ENCODE data around the gene CLBA1. TPM values are rescaled to one million over a fixed set of nuclear protein-coding genes. Genes with fewer than 3 reads are reported as not detected.

CLBA1 gene
- total and polyA plus RNA-seq, 3 experiments from 2014 or later, result 0.32 to 3.9 (median 3.8) TPM

DNA sequence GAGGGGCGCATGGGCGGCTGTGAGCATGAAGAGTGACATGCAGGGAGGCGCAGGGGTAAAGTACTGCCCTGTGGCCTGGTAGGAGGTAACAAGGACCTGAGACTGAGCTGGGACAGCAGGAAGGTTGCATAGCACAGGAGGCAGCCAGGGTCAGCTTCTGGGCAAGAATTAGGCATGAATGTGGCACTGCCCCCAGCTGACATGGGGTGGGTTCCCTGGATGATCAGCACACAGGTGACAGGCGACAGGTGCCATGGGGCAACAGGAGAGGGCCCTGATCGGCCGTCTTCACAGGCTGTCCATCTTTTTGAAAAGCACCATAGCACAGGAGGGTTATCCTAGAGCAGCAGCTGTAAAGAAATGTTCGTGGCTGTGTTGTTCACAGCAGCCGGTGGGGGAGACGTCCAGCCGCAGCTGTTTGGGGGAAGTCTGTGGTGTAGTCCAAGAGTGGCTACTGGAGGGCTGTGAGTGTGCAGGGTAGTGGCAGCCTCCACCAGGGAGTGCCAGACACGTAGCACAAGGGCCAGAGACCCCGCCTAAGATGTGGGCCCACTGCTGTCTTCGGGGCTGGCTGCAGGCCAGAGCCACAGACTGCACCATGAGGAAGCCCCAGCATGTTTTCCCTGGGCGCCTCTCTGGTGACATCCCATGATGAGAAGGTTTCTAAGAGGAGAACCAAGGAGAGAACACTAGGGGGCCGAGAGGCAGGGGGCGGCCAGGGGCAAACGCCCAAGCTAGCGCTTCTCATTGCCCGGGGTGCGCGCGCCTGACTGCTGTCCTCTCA, 8.4 kb downstream of the CLBA1 start:
- Mint-ChIP-seq H3K4me3 (no peak overlapping the region), H3K36me3 (no peaks in the 10 kb centered on the region), H3K27me3 (no peaks in the 10 kb centered on the region), H3K9me3 (no peaks in the 10 kb centered on the region), H3K4me1 (no peaks in the 10 kb centered on the region), H3K27ac (peak overlapping the region in 1 of 8 donors; percentile 33)
- Histone ChIP-seq H3K4me3 (ENCODE audit: low read length) (no peak overlapping the region), H3K27me3 (ENCODE audit: insufficient read depth, low read length, poor library complexity, severe bottlenecking) (no peaks in the 10 kb centered on the region), H3K4me1 (ENCODE audit: insufficient read depth, low read length) (no peaks in the 10 kb centered on the region), H3K27ac (ENCODE audit: low read depth, low read length) (no peak overlapping the region), H3K9me3 (ENCODE audit: low read length) (no peaks in the 10 kb centered on the region), H3K36me3 (ENCODE audit: insufficient read depth, low read length) (no peaks in the 10 kb centered on the region)
- no peak for DNase-seq
- POLR2A ChIA-PET, result interaction anchor here (1.5 kb wide), 1 partner anchor 23 kb away, joined by 3 read pairs; no protein-coding TSS in a partner anchor
- CTCF ChIA-PET, result interaction anchor here (0.8 to 1.8 kb wide), 3 partner anchors 12 to 52 kb away, joined by 3 to 6 read pairs (median 3); no protein-coding TSS in a partner anchor

DNA sequence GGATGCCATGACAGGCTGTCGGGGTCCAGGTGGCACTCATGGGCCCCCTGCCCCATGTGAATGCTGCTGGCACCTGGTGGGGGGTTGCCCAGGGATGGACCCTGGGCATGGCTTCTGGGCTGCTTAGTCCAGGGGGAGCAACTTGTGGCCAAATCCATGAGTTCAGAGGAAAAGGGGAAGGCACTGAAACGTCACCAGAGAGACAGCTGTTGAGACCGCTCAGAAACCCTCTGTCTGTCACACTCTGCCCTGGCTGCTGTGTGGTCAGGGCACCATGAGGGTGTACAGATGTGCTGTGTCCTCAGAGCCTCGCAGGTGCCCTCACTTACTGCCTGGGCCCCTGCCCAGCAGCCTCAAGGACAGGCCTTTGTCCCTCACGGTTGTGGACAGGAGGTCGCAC, 9.4 kb downstream of the CLBA1 start:
- Mint-ChIP-seq H3K9me3 (no peaks in the 10 kb centered on the region), H3K27me3 (no peaks in the 10 kb centered on the region), H3K4me3 (no peak overlapping the region), H3K36me3 (no peaks in the 10 kb centered on the region), H3K4me1 (no peaks in the 10 kb centered on the region), H3K27ac (no peak overlapping the region)
- DNase-seq, result no peak
- Histone ChIP-seq H3K4me3 (ENCODE audit: low read length) (no peak overlapping the region), H3K4me1 (ENCODE audit: insufficient read depth, low read length) (no peaks in the 10 kb centered on the region), H3K9me3 (ENCODE audit: low read length) (no peaks in the 10 kb centered on the region), H3K36me3 (ENCODE audit: insufficient read depth, low read length) (no peaks in the 10 kb centered on the region), H3K27ac (ENCODE audit: low read depth, low read length) (no peak overlapping the region), H3K27me3 (ENCODE audit: insufficient read depth, low read length, poor library complexity, severe bottlenecking) (no peaks in the 10 kb centered on the region)
- ChIA-PET CTCF (interaction anchor here (1.8 kb wide), 1 partner anchor 11 kb away, joined by 6 read pairs; no protein-coding TSS in a partner anchor), POLR2A (no interaction called here)

DNA sequence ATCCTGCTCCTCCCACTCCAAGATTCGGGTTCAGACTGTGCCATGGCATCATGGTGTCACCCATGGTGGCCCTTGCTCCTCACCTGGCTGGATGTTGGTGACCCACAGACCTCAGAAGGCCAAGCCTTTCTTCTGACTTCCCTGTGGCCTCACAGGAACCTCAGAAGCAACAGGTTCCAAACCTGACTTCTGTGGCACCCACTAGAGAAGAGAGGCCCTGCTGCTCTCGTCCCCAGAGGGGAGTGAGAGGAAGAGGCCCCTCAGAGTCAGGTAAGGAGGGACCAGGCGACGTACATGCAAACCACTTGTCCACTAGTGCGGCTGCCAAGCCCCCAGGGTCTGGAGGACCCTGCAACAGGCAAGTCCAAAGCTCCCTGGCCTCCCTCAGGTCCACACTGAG, 10.4 kb downstream of the CLBA1 start:
- H3K9me3 Mint-ChIP-seq, result no peaks in the 10 kb centered on the region
- Histone ChIP-seq H3K27ac (ENCODE audit: low read depth, low read length) (no peak overlapping the region), H3K4me3 (ENCODE audit: low read length) (no peak overlapping the region), H3K36me3 (ENCODE audit: insufficient read depth, low read length) (no peaks in the 10 kb centered on the region), H3K4me1 (ENCODE audit: insufficient read depth, low read length) (no peaks in the 10 kb centered on the region), H3K9me3 (ENCODE audit: low read length) (no peaks in the 10 kb centered on the region), H3K27me3 (ENCODE audit: insufficient read depth, low read length, poor library complexity, severe bottlenecking) (no peaks in the 10 kb centered on the region)
- H3K27ac Mint-ChIP-seq, result no peak overlapping the region
- H3K27me3 Mint-ChIP-seq, result no peaks in the 10 kb centered on the region
- ChIA-PET CTCF (interaction anchor here (3.6 kb wide), 1 partner anchor 49 kb away, joined by 13 read pairs; no protein-coding TSS in a partner anchor), POLR2A (no interaction called here)
- no peaks in the 10 kb centered on the region for H3K36me3 Mint-ChIP-seq
- H3K4me1 Mint-ChIP-seq, result no peaks in the 10 kb centered on the region
- H3K4me3 Mint-ChIP-seq, result no peak overlapping the region
- no peak for DNase-seq

GRCh38 chr14:104996483-104996882, 10.9 kb downstream of the CLBA1 start:
- no peaks in the 10 kb centered on the region for H3K27me3 Mint-ChIP-seq
- H3K9me3 Mint-ChIP-seq, result no peaks in the 10 kb centered on the region
- Histone ChIP-seq H3K36me3 (ENCODE audit: insufficient read depth, low read length) (no peaks in the 10 kb centered on the region), H3K27me3 (ENCODE audit: insufficient read depth, low read length, poor library complexity, severe bottlenecking) (no peaks in the 10 kb centered on the region), H3K4me1 (ENCODE audit: insufficient read depth, low read length) (no peaks in the 10 kb centered on the region), H3K27ac (ENCODE audit: low read depth, low read length) (no peak overlapping the region), H3K9me3 (ENCODE audit: low read length) (no peaks in the 10 kb centered on the region), H3K4me3 (ENCODE audit: low read length) (no peak overlapping the region)
- H3K27ac Mint-ChIP-seq, result no peak overlapping the region
- H3K36me3 Mint-ChIP-seq, result no peaks in the 10 kb centered on the region
- CTCF ChIA-PET, result interaction anchor here (3.6 kb wide), 1 partner anchor 49 kb away, joined by 13 read pairs; no protein-coding TSS in a partner anchor
- DNase-seq, result no peak
- POLR2A ChIA-PET, result no interaction called here
- no peak overlapping the region for H3K4me3 Mint-ChIP-seq
- no peaks in the 10 kb centered on the region for H3K4me1 Mint-ChIP-seq

DNA sequence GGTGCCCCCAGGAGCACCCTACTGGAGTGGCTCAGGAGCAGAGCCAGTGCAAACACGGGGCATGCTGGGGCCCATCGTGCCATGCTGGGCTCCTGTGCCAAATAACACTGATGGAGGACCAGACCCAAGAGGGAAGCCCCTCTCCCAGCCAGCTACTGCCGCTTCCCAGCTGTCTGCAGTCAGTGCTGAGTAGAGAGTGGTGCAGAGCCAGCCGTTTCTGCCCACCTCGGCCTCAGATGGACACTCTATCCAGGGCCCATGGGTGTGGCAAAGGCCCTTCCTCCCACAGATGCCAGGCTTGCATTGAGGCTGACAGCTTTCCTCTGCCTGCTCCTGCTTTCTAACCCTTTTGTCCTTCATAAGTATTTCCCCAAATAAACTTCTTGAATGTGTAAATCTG, 13.2 kb downstream of the CLBA1 start:
- Mint-ChIP-seq H3K27ac (peak overlapping the region in 3 of 8 donors; percentile 38 to 50 (median 42)), H3K4me1 (no peaks in the 10 kb centered on the region), H3K9me3 (no peaks in the 10 kb centered on the region), H3K27me3 (no peaks in the 10 kb centered on the region), H3K36me3 (no peaks in the 10 kb centered on the region), H3K4me3 (no peak overlapping the region)
- DNase-seq, result no peak
- no peak overlapping the region for H3K4me3 ChIP-seq (ENCODE audit: low read length)
- H3K9me3 ChIP-seq (ENCODE audit: low read length), result no peaks in the 10 kb centered on the region
- no peaks in the 10 kb centered on the region for H3K36me3 ChIP-seq (ENCODE audit: insufficient read depth, low read length)
- H3K27ac ChIP-seq (ENCODE audit: low read depth, low read length), result no peak overlapping the region
- no peaks in the 10 kb centered on the region for H3K4me1 ChIP-seq (ENCODE audit: insufficient read depth, low read length)
- H3K27me3 ChIP-seq (ENCODE audit: insufficient read depth, low read length, poor library complexity, severe bottlenecking), result no peaks in the 10 kb centered on the region
- ChIA-PET CTCF (interaction anchor here (1.0 to 3.6 kb wide), 3 partner anchors 47 to 92 kb away, joined by 3 to 13 read pairs (median 4); no protein-coding TSS in a partner anchor), POLR2A (no interaction called here)

- no peaks in the 10 kb centered on the region for H3K4me1 Mint-ChIP-seq
- Histone ChIP-seq H3K27me3 (ENCODE audit: insufficient read depth, low read length, poor library complexity, severe bottlenecking) (no peaks in the 10 kb centered on the region), H3K4me1 (ENCODE audit: insufficient read depth, low read length) (no peaks in the 10 kb centered on the region), H3K27ac (ENCODE audit: low read depth, low read length) (no peak overlapping the region), H3K4me3 (ENCODE audit: low read length) (no peak overlapping the region), H3K9me3 (ENCODE audit: low read length) (no peaks in the 10 kb centered on the region), H3K36me3 (ENCODE audit: insufficient read depth, low read length) (no peaks in the 10 kb centered on the region)
- DNase-seq, result no peak
- ChIA-PET POLR2A (no interaction called here), CTCF (interaction anchor here (1.0 kb wide), 1 partner anchor 46 kb away, joined by 4 read pairs; no protein-coding TSS in a partner anchor)
- no peaks in the 10 kb centered on the region for H3K27me3 Mint-ChIP-seq
- peak overlapping the region in 1 of 8 donors; percentile 42 for H3K27ac Mint-ChIP-seq
- H3K36me3 Mint-ChIP-seq, result no peaks in the 10 kb centered on the region
- H3K4me3 Mint-ChIP-seq, result no peak overlapping the region
- no peaks in the 10 kb centered on the region for H3K9me3 Mint-ChIP-seq
These were observed 13.8 kb downstream of the CLBA1 start for GRCh38 chr14:104999361-104999760.

DNA sequence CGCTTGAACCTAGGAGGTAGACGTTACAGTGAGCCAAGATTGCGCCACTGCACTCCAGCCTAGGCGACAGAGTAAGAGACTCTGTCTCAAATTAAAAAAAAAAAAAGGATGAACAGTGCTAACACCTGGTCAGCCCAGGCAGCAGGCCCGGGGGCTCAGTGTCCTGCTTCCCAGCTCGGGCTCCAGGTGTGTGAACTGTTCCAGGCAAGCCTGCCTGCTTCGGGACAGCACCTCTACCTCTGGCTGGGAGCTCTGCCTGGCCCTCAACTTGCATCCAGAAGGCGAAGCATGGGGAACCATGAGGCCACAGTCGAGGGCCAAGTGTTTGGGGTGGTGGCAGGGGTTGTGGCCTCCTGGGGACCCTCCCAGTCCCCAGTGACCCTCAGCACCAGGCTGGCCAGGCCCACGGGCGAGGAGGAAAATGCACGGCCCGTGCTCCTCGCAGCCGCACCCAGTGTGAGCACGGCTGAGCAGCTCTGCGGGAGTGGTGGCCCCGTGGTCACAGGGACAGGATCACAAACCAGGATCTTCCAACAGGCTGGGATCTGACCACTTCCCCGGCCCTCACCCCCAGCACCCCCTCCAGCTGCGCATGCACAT, 19.8 kb downstream of the CLBA1 start:
- H3K9me3 ChIP-seq (ENCODE audit: low read length), result no peaks in the 10 kb centered on the region
- Mint-ChIP-seq H3K36me3 (peaks cover 0 to 31% (median 4%) of the 10 kb centered on the region in 3 donors), H3K4me3 (no peak overlapping the region), H3K4me1 (no peaks in the 10 kb centered on the region), H3K27ac (peak overlapping the region in 1 of 8 donors; percentile 3), H3K9me3 (no peaks in the 10 kb centered on the region), H3K27me3 (no peaks in the 10 kb centered on the region)
- H3K4me3 ChIP-seq (ENCODE audit: low read length), result no peak overlapping the region
- ChIA-PET CTCF (interaction anchor here (2.1 kb wide), 1 partner anchor 11 kb away, joined by 6 read pairs; no protein-coding TSS in a partner anchor), POLR2A (no interaction called here)
- H3K36me3 ChIP-seq (ENCODE audit: insufficient read depth, low read length), result peaks cover 13% of the 10 kb centered on the region
- H3K4me1 ChIP-seq (ENCODE audit: insufficient read depth, low read length), result no peaks in the 10 kb centered on the region
- H3K27ac ChIP-seq (ENCODE audit: low read depth, low read length), result no peak overlapping the region
- no peak for DNase-seq
- no peaks in the 10 kb centered on the region for H3K27me3 ChIP-seq (ENCODE audit: insufficient read depth, low read length, poor library complexity, severe bottlenecking)
